Activated T-cell treated with anti-CD3 and anti-CD28 coated beads, Interleukin-2, amount 50 U/mL, for 72 hours (primary cell): ENCODE data around the gene WNT10A. TPM values are rescaled to one million over a fixed set of nuclear protein-coding genes. Genes with fewer than 3 reads are reported as not detected.
"Not testable (repeated sequence)": the region's sequence is repeated elsewhere in the genome, so short reads cannot be mapped to it uniquely, and the experiment has no call there.

Experiments used
- ATAC-seq, 2 donors: fragments of 150-1000 bp; cut with Tn5 transposase; replicated peaks in 1 of 2; 2 replicates each; pipeline ENCODE4 v1.10.0; 2021; ENCODE audit warnings: moderate library complexity in 2 of 2, mild to moderate bottlenecking in 1 of 2
- DNase-seq, 2 donors: peaks; one replicate each; pipeline ENCODE4 v3.0.0; 2021 to 2022; ENCODE audit warnings: mixed read lengths in 1 of 2
- H3K27ac Mint-ChIP-seq: one replicate; pipeline ENCODE4 v1.8.0; 2022; ENCODE audit warnings: mild to moderate bottlenecking, moderate library complexity, mixed read lengths
- H3K27me3 Mint-ChIP-seq: one replicate; pipeline ENCODE4 v1.8.0; 2022; ENCODE audit warnings: low read depth, mixed read lengths
- H3K36me3 Mint-ChIP-seq, 2 donors: one replicate each; pipeline ENCODE4 v1.8.0; 2022; ENCODE audit warnings: mixed read lengths in 2 of 2, mild to moderate bottlenecking in 1 of 2; ENCODE audit not compliant: insufficient read depth in 2 of 2
- H3K4me1 Mint-ChIP-seq: one replicate; pipeline ENCODE4 v1.8.0; 2022; ENCODE audit warnings: low read depth, mixed read lengths
- H3K4me3 Mint-ChIP-seq, 2 donors: one replicate each; pipeline ENCODE4 v1.8.0; 2022; ENCODE audit warnings: mild to moderate bottlenecking in 2 of 2, mixed read lengths in 2 of 2, moderate library complexity in 2 of 2
- H3K9me3 Mint-ChIP-seq, 2 donors: one replicate each; pipeline ENCODE4 v1.8.0; 2022; ENCODE audit warnings: mixed read lengths in 2 of 2
- total RNA-seq, 2 donors: library from RNA; stranded (reverse); gene quantifications; one replicate each; pipeline ENCODE4 v1.2.3, GENCODE V29; 2022

The WNT10A gene
- total RNA-seq, 2 donors from 2014 or later: 3.4 to 8.6 TPM

DNA sequence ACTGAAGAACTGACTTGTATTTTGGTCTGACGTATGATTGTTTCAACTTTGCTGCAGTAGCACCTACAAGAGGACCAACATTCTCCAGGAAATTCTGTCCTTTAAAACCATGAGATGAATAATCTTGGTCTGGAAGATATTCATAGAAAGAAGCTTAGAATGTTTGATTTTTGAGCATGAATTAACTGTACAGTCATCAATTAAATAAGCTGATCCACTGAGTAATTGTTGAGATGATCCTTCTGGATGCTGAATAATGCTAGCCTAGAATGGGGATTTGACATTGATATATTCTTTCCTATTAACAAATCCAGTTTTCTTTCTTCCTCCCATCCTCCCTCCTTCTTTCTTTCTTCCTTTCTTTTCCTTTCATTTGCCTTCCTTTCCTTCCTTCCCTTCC lies 39.9 kb downstream of the WNT10A start:
- peaks cover 0 to 2% of the 10 kb centered on the region in 2 donors for H3K9me3 Mint-ChIP-seq
- no peaks in the 10 kb centered on the region for H3K4me1 Mint-ChIP-seq
- no peak overlapping the region for H3K4me3 Mint-ChIP-seq
- no peak for DNase-seq
- peaks cover 3 to 4% of the 10 kb centered on the region in 2 donors for H3K36me3 Mint-ChIP-seq
- peaks cover 57% of the 10 kb centered on the region for H3K27me3 Mint-ChIP-seq
- no peak overlapping the region for H3K27ac Mint-ChIP-seq
- ATAC-seq: no peak

DNA sequence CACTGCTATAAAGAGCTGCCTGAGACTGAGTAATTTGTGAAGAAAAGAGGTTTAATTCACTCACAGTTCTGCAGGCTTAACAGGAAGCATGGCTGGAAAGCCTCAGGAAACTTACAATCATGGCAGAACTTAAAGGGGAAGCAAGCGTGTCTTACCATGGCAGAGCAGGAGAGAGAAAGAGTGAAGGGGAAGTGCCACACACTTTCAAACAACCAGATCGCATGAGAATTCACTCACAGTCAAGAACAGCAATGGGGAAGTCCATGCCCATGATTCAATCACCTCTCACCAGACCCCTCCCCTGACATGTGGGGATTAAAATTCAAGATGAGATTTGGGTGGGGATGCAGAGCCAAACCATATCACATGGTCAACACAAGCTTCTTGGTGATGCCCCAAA lies 44.1 kb downstream of the WNT10A start:
- H3K9me3 Mint-ChIP-seq: peaks cover 0 to 2% of the 10 kb centered on the region in 2 donors
- peaks cover 40% of the 10 kb centered on the region for H3K27me3 Mint-ChIP-seq
- H3K27ac Mint-ChIP-seq: no peak overlapping the region
- H3K4me1 Mint-ChIP-seq: no peaks in the 10 kb centered on the region
- no peak for DNase-seq
- no peak for ATAC-seq
- peaks cover 3 to 4% of the 10 kb centered on the region in 2 donors for H3K36me3 Mint-ChIP-seq
- H3K4me3 Mint-ChIP-seq: no peak overlapping the region

DNA sequence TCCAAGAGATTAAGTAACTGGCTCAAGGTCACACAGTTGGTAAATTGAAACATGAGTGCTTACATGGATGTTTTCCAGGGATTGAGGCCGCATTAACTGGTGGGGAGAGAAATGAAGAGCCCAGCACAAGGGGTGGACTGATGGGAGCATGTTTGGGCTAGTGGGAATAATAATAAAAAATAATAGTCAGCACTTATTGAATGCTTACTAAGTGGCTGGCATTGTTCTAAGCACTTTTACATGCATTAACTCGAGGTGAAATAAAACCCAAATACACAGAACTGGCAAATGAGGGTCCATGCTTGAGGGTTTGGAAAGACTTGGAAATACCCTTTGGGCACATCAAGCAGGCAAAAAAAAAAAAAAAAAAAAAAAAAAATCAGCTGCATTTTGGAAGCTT lies 44.8 kb downstream of the WNT10A start:
- H3K4me3 Mint-ChIP-seq: no peak overlapping the region
- peaks cover 3 to 4% of the 10 kb centered on the region in 2 donors for H3K36me3 Mint-ChIP-seq
- peaks cover 0 to 2% of the 10 kb centered on the region in 2 donors for H3K9me3 Mint-ChIP-seq
- H3K27me3 Mint-ChIP-seq: peaks cover 40% of the 10 kb centered on the region
- no peak overlapping the region for H3K27ac Mint-ChIP-seq
- H3K4me1 Mint-ChIP-seq: no peaks in the 10 kb centered on the region
- DNase-seq: no peak
- ATAC-seq: no peak

DNA sequence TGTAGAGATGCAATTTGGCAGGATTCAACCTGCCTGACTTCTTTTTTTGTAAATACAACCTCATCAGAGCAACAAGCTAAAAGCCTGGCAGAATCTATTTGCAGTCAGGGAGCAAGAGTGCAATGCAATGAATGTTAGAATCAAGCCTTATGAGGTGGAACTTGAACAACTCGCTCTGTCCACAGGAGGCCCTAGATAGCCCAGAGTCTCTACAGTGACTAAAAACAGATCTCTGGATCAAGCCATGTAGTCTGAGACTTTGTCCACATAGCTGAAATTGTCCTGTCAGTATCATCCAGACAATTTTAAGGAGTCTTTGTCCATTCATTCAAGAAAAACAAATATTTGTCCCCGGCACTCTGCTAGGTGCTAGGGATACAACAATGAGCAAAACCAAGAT lies 46.8 kb downstream of the WNT10A start:
- H3K36me3 Mint-ChIP-seq: peaks cover 3 to 4% of the 10 kb centered on the region in 2 donors

DNA sequence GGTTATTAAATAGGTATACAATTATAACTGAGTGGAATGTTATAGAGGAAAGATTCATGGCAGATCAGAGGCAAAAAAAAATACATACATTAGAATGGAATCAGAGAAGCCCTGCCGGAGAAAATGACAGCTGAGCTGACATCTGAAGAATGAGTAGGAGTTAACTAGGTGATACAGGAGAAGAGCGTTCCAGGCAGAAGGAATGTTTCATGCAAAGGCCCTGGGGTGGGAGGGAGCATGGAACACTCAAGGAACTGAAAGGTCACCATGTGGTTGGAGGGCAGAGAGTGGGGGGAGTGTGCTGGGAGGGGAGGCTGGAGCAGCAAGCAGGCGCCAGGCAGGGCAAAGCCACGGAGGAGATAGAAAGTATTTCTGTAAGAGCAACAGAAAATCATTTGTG lies 47.2 kb downstream of the WNT10A start:
- no peak overlapping the region for H3K4me3 Mint-ChIP-seq
- peaks cover 27% of the 10 kb centered on the region for H3K27me3 Mint-ChIP-seq
- H3K4me1 Mint-ChIP-seq: no peaks in the 10 kb centered on the region
- H3K36me3 Mint-ChIP-seq: peaks cover 3 to 4% of the 10 kb centered on the region in 2 donors
- peaks cover 0 to 2% of the 10 kb centered on the region in 2 donors for H3K9me3 Mint-ChIP-seq
- no peak overlapping the region for H3K27ac Mint-ChIP-seq
- DNase-seq (no peak), ATAC-seq (no peak)

More for the DNA sequence above, 46.8 kb downstream of the WNT10A start:
- Mint-ChIP-seq H3K4me3 (no peak overlapping the region), H3K27ac (no peak overlapping the region), H3K4me1 (no peaks in the 10 kb centered on the region), H3K9me3 (peaks cover 0 to 2% of the 10 kb centered on the region in 2 donors), H3K27me3 (peaks cover 32% of the 10 kb centered on the region)
- DNase-seq: no peak
- ATAC-seq: no peak

DNA sequence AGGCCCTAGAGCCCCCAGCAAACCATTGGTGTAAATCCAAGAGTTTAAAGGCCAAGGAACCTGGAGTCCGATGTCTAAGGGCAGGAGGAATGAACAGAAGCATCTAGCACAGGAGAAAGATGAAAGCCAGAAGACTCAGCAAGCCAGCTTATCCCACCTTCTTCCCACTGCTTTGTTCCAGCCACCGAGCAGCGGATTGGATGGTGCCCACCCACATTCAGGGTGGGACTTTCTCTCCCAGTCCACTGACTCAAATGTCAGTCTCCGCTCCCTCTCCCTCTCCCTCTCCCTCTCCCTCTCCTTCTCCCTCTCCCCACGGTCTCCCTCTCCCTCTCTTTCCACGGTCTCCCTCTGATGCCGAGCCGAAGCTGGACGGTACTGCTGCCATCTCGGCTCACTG lies 49.8 kb downstream of the WNT10A start:
- H3K27me3 Mint-ChIP-seq, DNase-seq, H3K27ac Mint-ChIP-seq, H3K4me1 Mint-ChIP-seq, H3K36me3 Mint-ChIP-seq, H3K9me3 Mint-ChIP-seq, ATAC-seq, H3K4me3 Mint-ChIP-seq: not testable (repeated sequence)

DNA sequence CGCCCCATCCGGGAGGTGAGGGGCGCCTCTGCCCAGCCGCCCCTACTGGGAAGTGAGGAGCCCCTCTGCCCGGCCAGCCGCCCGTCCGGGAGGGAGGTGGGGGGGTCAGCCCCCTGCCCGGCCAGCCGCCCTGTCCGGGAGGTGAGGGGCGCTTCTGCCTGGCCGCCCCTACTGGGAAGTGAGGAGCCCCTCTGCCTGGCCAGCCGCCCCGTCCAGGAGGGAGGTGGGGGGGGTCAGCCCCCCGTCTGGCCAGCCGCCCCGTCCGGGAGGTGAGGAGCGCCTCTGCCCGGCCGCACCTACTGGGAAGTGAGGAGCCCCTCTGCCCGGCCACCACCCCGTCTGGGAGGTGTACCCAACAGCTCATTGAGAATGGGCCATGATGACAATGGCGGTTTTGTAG lies 51.1 kb downstream of the WNT10A start:
- H3K27me3 Mint-ChIP-seq: peaks cover 13% of the 10 kb centered on the region
- not testable (repeated sequence) for ATAC-seq, H3K27ac Mint-ChIP-seq, H3K4me3 Mint-ChIP-seq, H3K4me1 Mint-ChIP-seq, H3K9me3 Mint-ChIP-seq, H3K36me3 Mint-ChIP-seq, DNase-seq

Other genes starting within 250 kb of the WNT10A start
- gene ZNF142, start 221.2 kb upstream of the WNT10A start, total RNA-seq: 10 to 100 TPM; 41.3 to 46.6 TPM
- 10 to 100 TPM; 55.3 to 86.5 TPM for gene BCS1L, start 221.2 kb upstream of the WNT10A start, total RNA-seq
- 10 to 100 TPM; 18.5 to 24.5 TPM for gene RNF25, start 208.8 kb upstream of the WNT10A start, total RNA-seq
- gene STK36, start 208.8 kb upstream of the WNT10A start, total RNA-seq: 10 to 100 TPM; 15.3 to 22.1 TPM
- gene TTLL4, start 170.0 kb upstream of the WNT10A start, total RNA-seq: 10 to 100 TPM; 30.9 to 34.4 TPM
- under 1 TPM; 0.30 to 0.31 TPM for gene CYP27A1, start 98.7 kb upstream of the WNT10A start, total RNA-seq
- not detected for gene PRKAG3, start 49.0 kb upstream of the WNT10A start, total RNA-seq
- under 1 TPM; 0.19 TPM for gene WNT6, start 21.0 kb upstream of the WNT10A start, total RNA-seq
- gene CDK5R2, start 78.8 kb downstream of the WNT10A start, total RNA-seq: not detected
- not detected for gene FEV, start 104.3 kb downstream of the WNT10A start, total RNA-seq
- not detected for gene CRYBA2, start 112.6 kb downstream of the WNT10A start, total RNA-seq
- gene CFAP65, start 160.7 kb downstream of the WNT10A start, total RNA-seq: not detected
- under 1 TPM; 0.12 to 0.14 TPM for gene IHH, start 180.1 kb downstream of the WNT10A start, total RNA-seq